GM23338 (cell line): ENCODE results near the gene CD46.

Source experiments
- CREB1 ChIP-seq: fragments of 250-450 bp; sonication (Bioruptor Pico); IDR thresholded peaks from 2 replicates; pipeline ENCODE4 v1.5.0; 2020; ENCODE audit warnings: low read depth, mild to moderate bottlenecking, moderate library complexity
- ETS1 ChIP-seq: IDR thresholded peaks from 2 replicates; pipeline ENCODE4 v1.6.1; 2016; ENCODE audit warnings: antibody characterized with exemption
- EZH2 ChIP-seq: fragments of 200-600 bp; sonication (generic); IDR thresholded peaks from one replicate; pipeline ENCODE4 v1.8.0; 2017; ENCODE audit warnings: antibody characterized with exemption, mild to moderate bottlenecking, low read depth; ENCODE audit not compliant: unreplicated experiment
- EZH2phosphoT487 ChIP-seq: fragments of 200-600 bp; sonication (generic); IDR thresholded peaks from one replicate; pipeline ENCODE4 v1.8.1; 2018; ENCODE audit warnings: antibody characterized with exemption; ENCODE audit not compliant: unreplicated experiment
- JUNB ChIP-seq: IDR thresholded peaks from one replicate; pipeline ENCODE4 v1.6.1; 2016; ENCODE audit warnings: antibody characterized with exemption; ENCODE audit not compliant: unreplicated experiment
- POLR2AphosphoS5 ChIP-seq: IDR thresholded peaks from 2 replicates; pipeline ENCODE4 v1.6.1; 2016; ENCODE audit warnings: antibody characterized with exemption, low read depth
- STAT1 ChIP-seq: IDR thresholded peaks from one replicate; pipeline ENCODE4 v1.6.1; 2016; ENCODE audit warnings: antibody characterized with exemption; ENCODE audit not compliant: unreplicated experiment
- ZNF114 ChIP-seq: fragments of 250-450 bp; sonication (Bioruptor Pico); IDR thresholded peaks from 2 replicates; pipeline ENCODE4 v1.5.0; 2020; ENCODE audit warnings: mild to moderate bottlenecking, moderate library complexity
- ZNF331 ChIP-seq: fragments of 250-450 bp; sonication (Bioruptor Pico); IDR thresholded peaks from 2 replicates; pipeline ENCODE4 v1.5.0; 2020; ENCODE audit warnings: low read depth, mild to moderate bottlenecking, moderate library complexity
- TF ChIP-seq, protein P1 (sequence below), 2 experiments: fragments of 200-600 bp in 1 of 2; sonication (generic) in 1 of 2; conservative IDR thresholded peaks; 2 replicates each; pipeline versions ENCODE4 v1.5.1 to v1.6.1; 2016 to 2017; ENCODE audit warnings: antibody characterized with exemption in 2 of 2, low read depth in 2 of 2, mild to moderate bottlenecking in 2 of 2, moderate library complexity in 1 of 2
- TF ChIP-seq, protein P2 (sequence below): fragments of 250-450 bp; sonication (Bioruptor Pico); IDR thresholded peaks from 2 replicates; pipeline ENCODE4 v1.5.0; 2020; ENCODE audit warnings: mild to moderate bottlenecking, moderate library complexity
- TF ChIP-seq, protein P3 (sequence below): IDR thresholded peaks from one replicate; pipeline ENCODE4 v1.6.1; 2018; ENCODE audit warnings: antibody characterized with exemption; ENCODE audit not compliant: unreplicated experiment

DNA sequence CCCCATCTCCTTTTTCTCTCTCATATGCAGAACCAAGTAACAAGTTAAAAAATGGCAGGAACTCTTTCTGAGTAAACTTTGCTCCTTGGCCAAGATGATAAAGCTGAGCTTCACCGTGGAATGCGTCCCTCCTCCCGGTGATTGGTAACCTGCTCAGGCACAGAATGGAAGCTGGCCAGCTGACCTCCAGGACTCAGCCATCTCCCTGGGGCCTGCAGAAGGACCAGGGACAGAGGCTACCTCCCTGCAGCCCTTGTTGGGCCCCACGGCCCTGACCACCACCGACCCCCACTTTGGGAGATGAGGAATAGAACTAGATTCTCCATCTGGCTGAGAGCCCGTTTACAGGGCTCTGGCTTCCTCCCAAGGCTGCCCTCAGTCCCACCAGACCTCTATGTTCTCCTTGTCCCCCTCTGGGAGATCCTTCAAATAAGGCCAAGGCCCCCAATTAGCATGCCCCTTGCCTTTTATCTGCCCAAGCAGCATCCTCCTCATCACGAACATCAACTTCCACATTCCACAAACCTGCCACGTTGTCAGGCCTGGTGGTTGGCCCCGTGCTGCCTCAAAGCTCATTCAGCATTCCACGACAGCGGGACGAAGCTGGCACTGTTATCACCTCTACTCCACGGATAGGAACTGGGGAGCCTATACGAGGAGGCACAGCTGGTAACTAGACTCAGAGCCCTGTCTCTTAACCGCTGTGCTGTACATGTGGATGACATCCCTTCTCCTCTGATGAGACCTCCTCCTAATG, 84.9 kb downstream of the CD46 start:
- no peak for TF ChIP-seq EZH2phosphoT487
- no peak for TF ChIP-seq EZH2
- TF ChIP-seq, protein P1, sequence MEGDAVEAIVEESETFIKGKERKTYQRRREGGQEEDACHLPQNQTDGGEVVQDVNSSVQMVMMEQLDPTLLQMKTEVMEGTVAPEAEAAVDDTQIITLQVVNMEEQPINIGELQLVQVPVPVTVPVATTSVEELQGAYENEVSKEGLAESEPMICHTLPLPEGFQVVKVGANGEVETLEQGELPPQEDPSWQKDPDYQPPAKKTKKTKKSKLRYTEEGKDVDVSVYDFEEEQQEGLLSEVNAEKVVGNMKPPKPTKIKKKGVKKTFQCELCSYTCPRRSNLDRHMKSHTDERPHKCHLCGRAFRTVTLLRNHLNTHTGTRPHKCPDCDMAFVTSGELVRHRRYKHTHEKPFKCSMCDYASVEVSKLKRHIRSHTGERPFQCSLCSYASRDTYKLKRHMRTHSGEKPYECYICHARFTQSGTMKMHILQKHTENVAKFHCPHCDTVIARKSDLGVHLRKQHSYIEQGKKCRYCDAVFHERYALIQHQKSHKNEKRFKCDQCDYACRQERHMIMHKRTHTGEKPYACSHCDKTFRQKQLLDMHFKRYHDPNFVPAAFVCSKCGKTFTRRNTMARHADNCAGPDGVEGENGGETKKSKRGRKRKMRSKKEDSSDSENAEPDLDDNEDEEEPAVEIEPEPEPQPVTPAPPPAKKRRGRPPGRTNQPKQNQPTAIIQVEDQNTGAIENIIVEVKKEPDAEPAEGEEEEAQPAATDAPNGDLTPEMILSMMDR (conservative IDR thresholded peaks at IDR 0.05; ENCODE audit: low read depth in 2 of 2) = no peak
- TF ChIP-seq POLR2AphosphoS5 = no peak
- no peak for TF ChIP-seq STAT1
- TF ChIP-seq, protein P2, sequence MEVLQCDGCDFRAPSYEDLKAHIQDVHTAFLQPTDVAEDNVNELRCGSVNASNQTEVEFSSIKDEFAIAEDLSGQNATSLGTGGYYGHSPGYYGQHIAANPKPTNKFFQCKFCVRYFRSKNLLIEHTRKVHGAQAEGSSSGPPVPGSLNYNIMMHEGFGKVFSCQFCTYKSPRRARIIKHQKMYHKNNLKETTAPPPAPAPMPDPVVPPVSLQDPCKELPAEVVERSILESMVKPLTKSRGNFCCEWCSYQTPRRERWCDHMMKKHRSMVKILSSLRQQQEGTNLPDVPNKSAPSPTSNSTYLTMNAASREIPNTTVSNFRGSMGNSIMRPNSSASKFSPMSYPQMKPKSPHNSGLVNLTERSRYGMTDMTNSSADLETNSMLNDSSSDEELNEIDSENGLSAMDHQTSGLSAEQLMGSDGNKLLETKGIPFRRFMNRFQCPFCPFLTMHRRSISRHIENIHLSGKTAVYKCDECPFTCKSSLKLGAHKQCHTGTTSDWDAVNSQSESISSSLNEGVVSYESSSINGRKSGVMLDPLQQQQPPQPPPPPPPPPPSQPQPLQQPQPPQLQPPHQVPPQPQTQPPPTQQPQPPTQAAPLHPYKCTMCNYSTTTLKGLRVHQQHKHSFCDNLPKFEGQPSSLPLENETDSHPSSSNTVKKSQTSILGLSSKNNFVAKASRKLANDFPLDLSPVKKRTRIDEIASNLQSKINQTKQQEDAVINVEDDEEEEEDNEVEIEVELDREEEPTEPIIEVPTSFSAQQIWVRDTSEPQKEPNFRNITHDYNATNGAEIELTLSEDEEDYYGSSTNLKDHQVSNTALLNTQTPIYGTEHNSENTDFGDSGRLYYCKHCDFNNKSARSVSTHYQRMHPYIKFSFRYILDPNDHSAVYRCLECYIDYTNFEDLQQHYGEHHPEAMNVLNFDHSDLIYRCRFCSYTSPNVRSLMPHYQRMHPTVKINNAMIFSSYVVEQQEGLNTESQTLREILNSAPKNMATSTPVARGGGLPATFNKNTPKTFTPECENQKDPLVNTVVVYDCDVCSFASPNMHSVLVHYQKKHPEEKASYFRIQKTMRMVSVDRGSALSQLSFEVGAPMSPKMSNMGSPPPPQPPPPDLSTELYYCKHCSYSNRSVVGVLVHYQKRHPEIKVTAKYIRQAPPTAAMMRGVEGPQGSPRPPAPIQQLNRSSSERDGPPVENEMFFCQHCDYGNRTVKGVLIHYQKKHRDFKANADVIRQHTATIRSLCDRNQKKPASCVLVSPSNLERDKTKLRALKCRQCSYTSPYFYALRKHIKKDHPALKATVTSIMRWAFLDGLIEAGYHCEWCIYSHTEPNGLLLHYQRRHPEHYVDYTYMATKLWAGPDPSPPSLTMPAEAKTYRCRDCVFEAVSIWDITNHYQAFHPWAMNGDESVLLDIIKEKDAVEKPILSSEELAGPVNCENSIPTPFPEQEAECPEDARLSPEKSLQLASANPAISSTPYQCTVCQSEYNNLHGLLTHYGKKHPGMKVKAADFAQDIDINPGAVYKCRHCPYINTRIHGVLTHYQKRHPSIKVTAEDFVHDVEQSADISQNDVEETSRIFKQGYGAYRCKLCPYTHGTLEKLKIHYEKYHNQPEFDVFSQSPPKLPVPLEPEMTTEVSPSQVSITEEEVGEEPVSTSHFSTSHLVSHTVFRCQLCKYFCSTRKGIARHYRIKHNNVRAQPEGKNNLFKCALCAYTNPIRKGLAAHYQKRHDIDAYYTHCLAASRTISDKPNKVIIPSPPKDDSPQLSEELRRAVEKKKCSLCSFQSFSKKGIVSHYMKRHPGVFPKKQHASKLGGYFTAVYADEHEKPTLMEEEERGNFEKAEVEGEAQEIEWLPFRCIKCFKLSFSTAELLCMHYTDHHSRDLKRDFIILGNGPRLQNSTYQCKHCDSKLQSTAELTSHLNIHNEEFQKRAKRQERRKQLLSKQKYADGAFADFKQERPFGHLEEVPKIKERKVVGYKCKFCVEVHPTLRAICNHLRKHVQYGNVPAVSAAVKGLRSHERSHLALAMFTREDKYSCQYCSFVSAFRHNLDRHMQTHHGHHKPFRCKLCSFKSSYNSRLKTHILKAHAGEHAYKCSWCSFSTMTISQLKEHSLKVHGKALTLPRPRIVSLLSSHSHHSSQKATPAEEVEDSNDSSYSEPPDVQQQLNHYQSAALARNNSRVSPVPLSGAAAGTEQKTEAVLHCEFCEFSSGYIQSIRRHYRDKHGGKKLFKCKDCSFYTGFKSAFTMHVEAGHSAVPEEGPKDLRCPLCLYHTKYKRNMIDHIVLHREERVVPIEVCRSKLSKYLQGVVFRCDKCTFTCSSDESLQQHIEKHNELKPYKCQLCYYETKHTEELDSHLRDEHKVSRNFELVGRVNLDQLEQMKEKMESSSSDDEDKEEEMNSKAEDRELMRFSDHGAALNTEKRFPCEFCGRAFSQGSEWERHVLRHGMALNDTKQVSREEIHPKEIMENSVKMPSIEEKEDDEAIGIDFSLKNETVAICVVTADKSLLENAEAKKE (CRISPR knock-in tag) = no peak
- no peak for TF ChIP-seq CREB1 (CRISPR knock-in tag)
- TF ChIP-seq, protein P3, sequence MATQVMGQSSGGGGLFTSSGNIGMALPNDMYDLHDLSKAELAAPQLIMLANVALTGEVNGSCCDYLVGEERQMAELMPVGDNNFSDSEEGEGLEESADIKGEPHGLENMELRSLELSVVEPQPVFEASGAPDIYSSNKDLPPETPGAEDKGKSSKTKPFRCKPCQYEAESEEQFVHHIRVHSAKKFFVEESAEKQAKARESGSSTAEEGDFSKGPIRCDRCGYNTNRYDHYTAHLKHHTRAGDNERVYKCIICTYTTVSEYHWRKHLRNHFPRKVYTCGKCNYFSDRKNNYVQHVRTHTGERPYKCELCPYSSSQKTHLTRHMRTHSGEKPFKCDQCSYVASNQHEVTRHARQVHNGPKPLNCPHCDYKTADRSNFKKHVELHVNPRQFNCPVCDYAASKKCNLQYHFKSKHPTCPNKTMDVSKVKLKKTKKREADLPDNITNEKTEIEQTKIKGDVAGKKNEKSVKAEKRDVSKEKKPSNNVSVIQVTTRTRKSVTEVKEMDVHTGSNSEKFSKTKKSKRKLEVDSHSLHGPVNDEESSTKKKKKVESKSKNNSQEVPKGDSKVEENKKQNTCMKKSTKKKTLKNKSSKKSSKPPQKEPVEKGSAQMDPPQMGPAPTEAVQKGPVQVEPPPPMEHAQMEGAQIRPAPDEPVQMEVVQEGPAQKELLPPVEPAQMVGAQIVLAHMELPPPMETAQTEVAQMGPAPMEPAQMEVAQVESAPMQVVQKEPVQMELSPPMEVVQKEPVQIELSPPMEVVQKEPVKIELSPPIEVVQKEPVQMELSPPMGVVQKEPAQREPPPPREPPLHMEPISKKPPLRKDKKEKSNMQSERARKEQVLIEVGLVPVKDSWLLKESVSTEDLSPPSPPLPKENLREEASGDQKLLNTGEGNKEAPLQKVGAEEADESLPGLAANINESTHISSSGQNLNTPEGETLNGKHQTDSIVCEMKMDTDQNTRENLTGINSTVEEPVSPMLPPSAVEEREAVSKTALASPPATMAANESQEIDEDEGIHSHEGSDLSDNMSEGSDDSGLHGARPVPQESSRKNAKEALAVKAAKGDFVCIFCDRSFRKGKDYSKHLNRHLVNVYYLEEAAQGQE = no peak
- no peak for TF ChIP-seq ZNF114 (CRISPR knock-in tag)
- TF ChIP-seq ETS1 = no peak
- no peak for TF ChIP-seq ZNF331 (CRISPR knock-in tag)
- TF ChIP-seq JUNB = no peak
